ENCODE results near the gene CKAP2L.

- TF ChIP-seq CTCF (IDR thresholded peaks at IDR 0.05) (no peak), ZFX (IDR thresholded peaks at IDR 0.05; ENCODE audit: borderline replicate concordance) (no peak)
These were observed 50.1 kb downstream of the CKAP2L start for GRCh38 chr2:112714331-112714730.

All from 22Rv1 (cell line).